Fibroblast of skin of scalp (primary cell): ENCODE results near the gene CSF2RB.
A peak's percentile ranks its signal among the peaks of the same experiment; 100 is the strongest.

Experiments used
- DNase-seq: peaks from one replicate; pipeline ENCODE4 v3.0.0-alpha.2; 2013

CSF2RB gene

GRCh38 chr22:36891646-36892045, 21.8 kb upstream of the CSF2RB start:
- no peak for DNase-seq

GRCh38 chr22:36892292-36892691, 21.1 kb upstream of the CSF2RB start:
- DNase-seq = no peak

GRCh38 chr22:36893262-36893661, 20.2 kb upstream of the CSF2RB start:
- DNase-seq = no peak

GRCh38 chr22:36894266-36894665, 19.2 kb upstream of the CSF2RB start:
- no peak for DNase-seq

GRCh38 chr22:36897611-36898010, 15.8 kb upstream of the CSF2RB start:
- DNase-seq = no peak

- DNase-seq = no peak
These were observed 14.7 kb upstream of the CSF2RB start for GRCh38 chr22:36898690-36899089.

GRCh38 chr22:36899498-36899897, 13.9 kb upstream of the CSF2RB start:
- DNase-seq = no peak

GRCh38 chr22:36900225-36900624, 13.2 kb upstream of the CSF2RB start:
- no peak for DNase-seq

- DNase-seq = no peak
These were observed 12.5 kb upstream of the CSF2RB start for GRCh38 chr22:36900880-36901279.

GRCh38 chr22:36901411-36902142, 11.9 kb upstream of the CSF2RB start:
- no peak for DNase-seq

GRCh38 chr22:36902143-36902926, 11.1 kb upstream of the CSF2RB start:
- no peak for DNase-seq

- DNase-seq = no peak
These were observed 9.1 kb upstream of the CSF2RB start for GRCh38 chr22:36904260-36904880.

- no peak for DNase-seq
These were observed 5.9 kb upstream of the CSF2RB start for GRCh38 chr22:36907253-36908195.

GRCh38 chr22:36910461-36910860, 3.0 kb upstream of the CSF2RB start:
- DNase-seq = peak; percentile 17

GRCh38 chr22:36911887-36912661, 1.4 kb upstream of the CSF2RB start:
- DNase-seq = peak; percentile 78

GRCh38 chr22:36912694-36913426, 568 bp upstream of the CSF2RB start:
- no peak for DNase-seq

- DNase-seq = no peak
These were observed 943 bp downstream of the CSF2RB start for GRCh38 chr22:36914390-36914752.

- no peak for DNase-seq
These were observed 2.6 kb downstream of the CSF2RB start for GRCh38 chr22:36916034-36916433.

GRCh38 chr22:36918586-36919284, 5.3 kb downstream of the CSF2RB start:
- no peak for DNase-seq
